A549 (cell line): ENCODE measurements around the gene UNC13A. TPM values are rescaled to one million over a fixed set of nuclear protein-coding genes. Genes with fewer than 3 reads are reported as not detected.

Source experiments
- ATAC-seq, 2 experiments: fragments of 200-7000 bp in 1 of 2; fragments of >200 bp in 1 of 2; cut with Nextera tagmentation in 1 of 2; cut with Tn5 transposase in 1 of 2; 3 replicates each; pipeline versions ENCODE4 v1.8.0 to v1.9.1; 2018 to 2020; ENCODE audit warnings: mild to moderate bottlenecking in 1 of 2, moderate library complexity in 1 of 2
- CTCF ChIA-PET: fragments of 300-600 bp; sonication (Branson Sonifier 250); formaldehyde crosslinking; extraction: SDS; loops from one replicate; lab custom pipeline; 2021; ENCODE audit warnings: antibody characterized with exemption, inconsistent platforms; lab: Yijun Ruan, JAX
- POLR2A ChIA-PET: fragments of 350-600 bp; formaldehyde crosslinking; extraction: SDS; loops from one replicate; lab custom pipeline; 2021; ENCODE audit warnings: antibody characterized with exemption, inconsistent platforms; lab: Yijun Ruan, JAX
- DNase-seq, 2 experiments: peaks; one replicate each; pipeline versions ENCODE4 v3.0.0 to v3.0.0-alpha.2; 2011 to 2016; ENCODE audit warnings: low read depth in 1 of 2, low spot score in 1 of 2
- FAIRE-seq: peaks from 2 replicates; lab custom pipeline; 2011; peaks lifted over from hg19 to GRCh38; lab: Jason Lieb, UNC
- H3K27ac ChIP-seq, 2 experiments: fragments of >200 bp; sonication (Bioruptor Twin); formaldehyde crosslinking; 3 replicates each; pipeline ENCODE4 v1.5.1; 2016 to 2017
- H3K4me1 ChIP-seq: fragments of >200 bp; sonication (Bioruptor Twin); formaldehyde crosslinking; 3 replicates; pipeline ENCODE4 v1.6.1; 2016
- H3K4me2 ChIP-seq: fragments of >200 bp; sonication (Bioruptor Twin); formaldehyde crosslinking; 3 replicates; pipeline ENCODE4 v1.6.1; 2016
- H3K4me3 ChIP-seq: fragments of >200 bp; sonication (Bioruptor Twin); formaldehyde crosslinking; 3 replicates; pipeline ENCODE4 v1.5.1; 2016
- H3K9me3 ChIP-seq: fragments of >200 bp; sonication (Bioruptor Twin); formaldehyde crosslinking; 3 replicates; pipeline ENCODE4 v1.6.1; 2016
- BHLHE40 ChIP-seq: IDR thresholded peaks from 2 replicates; pipeline ENCODE4 v1.6.1; 2012; ENCODE audit warnings: low read depth, low read length, inconsistent platforms
- CBX8 ChIP-seq: fragments of 200-600 bp; sonication (generic); IDR thresholded peaks from 2 replicates; pipeline ENCODE4 v1.6.1; 2016
- CHD4 ChIP-seq: fragments of 200-600 bp; sonication (generic); IDR thresholded peaks from 2 replicates; pipeline ENCODE4 v1.6.1; 2016; ENCODE audit warnings: antibody characterized with exemption, mild to moderate bottlenecking, borderline replicate concordance
- EHF ChIP-seq: fragments of 250-450 bp; sonication (Bioruptor Pico); IDR thresholded peaks from 2 replicates; pipeline ENCODE4 v1.5.0; 2020; ENCODE audit warnings: mild to moderate bottlenecking
- GATA3 ChIP-seq: IDR thresholded peaks from 2 replicates; pipeline ENCODE4 v1.6.1; 2012; ENCODE audit warnings: borderline replicate concordance
- KDM1A ChIP-seq: fragments of 200-600 bp; sonication (generic); IDR thresholded peaks from 2 replicates; pipeline ENCODE4 v1.6.1; 2016; ENCODE audit warnings: low read depth, mild to moderate bottlenecking
- NFE2L2 ChIP-seq: fragments of 150-350 bp; conservative IDR thresholded peaks from 2 replicates; pipeline ENCODE4 v1.6.1; 2014; ENCODE audit warnings: low read length
- NPAS2 ChIP-seq: fragments of 250-450 bp; sonication (Bioruptor Pico); IDR thresholded peaks from 2 replicates; pipeline ENCODE4 v1.8.0; 2022; ENCODE audit warnings: mild to moderate bottlenecking, moderate library complexity, borderline replicate concordance
- NR3C1 ChIP-seq: fragments of >200 bp; sonication (Bioruptor Twin); formaldehyde crosslinking; IDR thresholded peaks from 3 replicates; pipeline ENCODE4 v1.6.1; 2017
- RFX5 ChIP-seq: fragments of 450-650 bp; IDR thresholded peaks from 2 replicates; pipeline ENCODE4 v1.7.1; 2014; ENCODE audit warnings: antibody characterized with exemption, mild to moderate bottlenecking, moderate library complexity
- ZFP36 ChIP-seq: fragments of 450-650 bp; IDR thresholded peaks from 2 replicates; pipeline ENCODE4 v1.6.1; 2014; ENCODE audit warnings: borderline replicate concordance; ENCODE audit not compliant: partially characterized antibody
- ZSCAN20 ChIP-seq: fragments of 250-450 bp; sonication (Bioruptor Pico); IDR thresholded peaks from 2 replicates; pipeline ENCODE4 v1.8.0; 2022; ENCODE audit warnings: mild to moderate bottlenecking, moderate library complexity
- WGBS: methylation state at CpG from one replicate; pipeline ENCODE4 v1.1.6; 2017; ENCODE audit errors: missing lambda C conversion rate; 5-methylcytosine and 5-hydroxymethylcytosine counted together
- polyA plus RNA-seq, 4 experiments: library from polyadenylated mRNA; depleted of rRNA in 3 of 4; stranded (reverse); fragments of >200 nt; fragmentation: RNase III in 1 of 4; extraction: RNeasy Plus Mini Kit Qiagen cat#74134 plus additional on column Dnase treatment in 1 of 4; gene quantifications; 2 replicates in 3 of 4; 3 replicates in 1 of 4; pipeline ENCODE4 v1.2.3, GENCODE V29; 2011 to 2017
- TF ChIP-seq, protein P1 (sequence below): fragments of 450-650 bp; IDR thresholded peaks from 2 replicates; pipeline ENCODE4 v1.6.1; 2014; ENCODE audit warnings: antibody characterized with exemption
- TF ChIP-seq, protein P2 (sequence below): IDR thresholded peaks from 2 replicates; pipeline ENCODE4 v1.6.1; 2012
- TF ChIP-seq, protein P3 (sequence below): fragments of 250-450 bp; sonication (Bioruptor Pico); IDR thresholded peaks from 2 replicates; pipeline ENCODE4 v1.5.0; 2021; ENCODE audit warnings: mild to moderate bottlenecking, moderate library complexity, borderline replicate concordance
- TF ChIP-seq, protein P4 (sequence below): fragments of >200 bp; sonication (Bioruptor Twin); formaldehyde crosslinking; IDR thresholded peaks from 3 replicates; pipeline ENCODE4 v1.5.1; 2016
- TF ChIP-seq, protein P5 (sequence below): fragments of >200 bp; sonication (Bioruptor Twin); formaldehyde crosslinking; IDR thresholded peaks from 3 replicates; pipeline ENCODE4 v1.6.1; 2016
- TF ChIP-seq, protein P6 (sequence below): IDR thresholded peaks from 2 replicates; pipeline ENCODE4 v1.6.1; 2012

Gene UNC13A
- polyA plus RNA-seq, 2 of the 4 experiments (the other 2 are of a cell fraction): 3.1 to 4.2 TPM

DNA sequence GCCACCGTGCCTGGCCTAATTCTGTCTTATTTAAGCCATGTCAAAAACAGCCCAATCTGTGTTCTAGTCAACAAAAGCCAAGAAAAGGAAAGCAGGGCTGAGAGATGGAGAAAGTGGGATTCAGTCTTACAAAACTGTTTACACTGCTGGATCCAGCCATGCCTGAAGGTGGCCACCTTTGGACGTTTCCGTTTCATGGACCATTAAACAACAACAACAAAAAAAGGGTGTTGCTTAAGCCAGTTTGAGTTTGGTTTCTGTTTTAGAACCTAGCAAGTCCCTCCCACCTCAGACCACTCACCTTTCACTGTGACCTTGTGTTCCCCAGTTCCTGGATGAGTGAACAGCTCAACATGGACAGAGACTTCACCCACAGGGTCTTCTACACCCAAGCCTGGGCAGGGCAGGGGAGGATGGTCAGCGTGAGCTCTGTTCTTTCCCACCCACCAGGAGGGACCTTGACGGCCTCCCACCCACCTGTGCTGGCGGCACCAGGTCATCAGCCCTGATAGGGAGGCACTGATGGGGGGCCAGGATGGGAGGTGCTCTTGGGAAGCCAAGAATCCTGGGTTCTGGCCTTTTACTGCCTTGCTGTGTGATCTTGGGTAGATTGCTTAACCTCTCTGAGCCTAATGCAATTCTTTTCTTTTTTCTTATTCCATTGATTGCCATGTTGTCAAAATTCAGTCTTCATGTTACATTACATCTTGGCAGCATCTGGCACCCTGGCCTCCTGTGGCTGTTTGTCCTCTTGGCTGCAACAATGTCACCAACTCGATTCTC is 76.5 kb downstream of the UNC13A start:
- FAIRE-seq: no peak
- H3K4me3 ChIP-seq: no peak overlapping the region
- H3K4me2 ChIP-seq: no peak overlapping the region
- ChIA-PET CTCF (interaction anchor here (1.5 kb wide), 1 partner anchor 126 kb away, joined by 4 read pairs; no protein-coding TSS in a partner anchor), POLR2A (no interaction called here)
- DNase-seq: no peak
- H3K4me1 ChIP-seq: peaks cover 4% of the 10 kb centered on the region; the same call in 2 of the 3 replicates
- ATAC-seq: no peak
- H3K9me3 ChIP-seq: no peaks in the 10 kb centered on the region
- H3K27ac ChIP-seq: no peak overlapping the region
- 62% methylated on average over 7 of the region's 7 CpGs for whole genome bisulfite sequencing
- TF ChIP-seq CBX8 (no peak), RFX5 (no peak), KDM1A (0 out of 2 replicates have a peak, but pooled peaks have one; percentile 45), EHF (no peak), ZFP36 (peak; percentile 50), NR3C1 (no peak)
- TF ChIP-seq, protein P1, sequence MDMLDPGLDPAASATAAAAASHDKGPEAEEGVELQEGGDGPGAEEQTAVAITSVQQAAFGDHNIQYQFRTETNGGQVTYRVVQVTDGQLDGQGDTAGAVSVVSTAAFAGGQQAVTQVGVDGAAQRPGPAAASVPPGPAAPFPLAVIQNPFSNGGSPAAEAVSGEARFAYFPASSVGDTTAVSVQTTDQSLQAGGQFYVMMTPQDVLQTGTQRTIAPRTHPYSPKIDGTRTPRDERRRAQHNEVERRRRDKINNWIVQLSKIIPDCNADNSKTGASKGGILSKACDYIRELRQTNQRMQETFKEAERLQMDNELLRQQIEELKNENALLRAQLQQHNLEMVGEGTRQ: no peak
- TF ChIP-seq, protein P2, sequence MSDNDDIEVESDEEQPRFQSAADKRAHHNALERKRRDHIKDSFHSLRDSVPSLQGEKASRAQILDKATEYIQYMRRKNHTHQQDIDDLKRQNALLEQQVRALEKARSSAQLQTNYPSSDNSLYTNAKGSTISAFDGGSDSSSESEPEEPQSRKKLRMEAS: no peak

DNA sequence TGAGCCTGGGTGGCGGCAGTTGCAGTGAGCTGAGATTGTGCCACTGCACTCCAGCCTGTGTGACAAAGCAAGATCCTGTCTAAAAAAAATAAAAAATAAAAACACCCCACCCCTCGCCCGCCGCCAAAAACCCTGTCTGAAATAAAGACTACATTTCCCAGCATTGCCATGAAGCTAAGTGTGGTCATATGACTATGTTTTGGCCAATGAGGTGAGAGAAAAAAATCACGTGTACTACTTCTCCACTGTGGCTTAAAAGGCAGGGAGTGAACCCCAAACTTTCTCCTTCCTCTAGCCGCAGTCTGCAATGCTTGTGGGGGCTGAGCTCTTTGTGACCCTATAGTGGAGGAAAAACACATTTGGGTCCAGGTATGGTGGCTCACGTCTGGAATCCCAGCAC is 77.8 kb downstream of the UNC13A start:
- H3K4me1 ChIP-seq: peaks cover 7% of the 10 kb centered on the region; the same call in 2 of the 3 replicates
- TF ChIP-seq, protein P1: peak; percentile 88
- TF ChIP-seq NFE2L2: no peak
- TF ChIP-seq, protein P3, sequence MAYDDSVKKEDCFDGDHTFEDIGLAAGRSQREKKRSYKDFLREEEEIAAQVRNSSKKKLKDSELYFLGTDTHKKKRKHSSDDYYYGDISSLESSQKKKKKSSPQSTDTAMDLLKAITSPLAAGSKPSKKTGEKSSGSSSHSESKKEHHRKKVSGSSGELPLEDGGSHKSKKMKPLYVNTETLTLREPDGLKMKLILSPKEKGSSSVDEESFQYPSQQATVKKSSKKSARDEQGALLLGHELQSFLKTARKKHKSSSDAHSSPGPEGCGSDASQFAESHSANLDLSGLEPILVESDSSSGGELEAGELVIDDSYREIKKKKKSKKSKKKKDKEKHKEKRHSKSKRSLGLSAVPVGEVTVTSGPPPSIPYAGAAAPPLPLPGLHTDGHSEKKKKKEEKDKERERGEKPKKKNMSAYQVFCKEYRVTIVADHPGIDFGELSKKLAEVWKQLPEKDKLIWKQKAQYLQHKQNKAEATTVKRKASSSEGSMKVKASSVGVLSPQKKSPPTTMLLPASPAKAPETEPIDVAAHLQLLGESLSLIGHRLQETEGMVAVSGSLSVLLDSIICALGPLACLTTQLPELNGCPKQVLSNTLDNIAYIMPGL (CRISPR knock-in tag): no peak
- TF ChIP-seq, protein P4, sequence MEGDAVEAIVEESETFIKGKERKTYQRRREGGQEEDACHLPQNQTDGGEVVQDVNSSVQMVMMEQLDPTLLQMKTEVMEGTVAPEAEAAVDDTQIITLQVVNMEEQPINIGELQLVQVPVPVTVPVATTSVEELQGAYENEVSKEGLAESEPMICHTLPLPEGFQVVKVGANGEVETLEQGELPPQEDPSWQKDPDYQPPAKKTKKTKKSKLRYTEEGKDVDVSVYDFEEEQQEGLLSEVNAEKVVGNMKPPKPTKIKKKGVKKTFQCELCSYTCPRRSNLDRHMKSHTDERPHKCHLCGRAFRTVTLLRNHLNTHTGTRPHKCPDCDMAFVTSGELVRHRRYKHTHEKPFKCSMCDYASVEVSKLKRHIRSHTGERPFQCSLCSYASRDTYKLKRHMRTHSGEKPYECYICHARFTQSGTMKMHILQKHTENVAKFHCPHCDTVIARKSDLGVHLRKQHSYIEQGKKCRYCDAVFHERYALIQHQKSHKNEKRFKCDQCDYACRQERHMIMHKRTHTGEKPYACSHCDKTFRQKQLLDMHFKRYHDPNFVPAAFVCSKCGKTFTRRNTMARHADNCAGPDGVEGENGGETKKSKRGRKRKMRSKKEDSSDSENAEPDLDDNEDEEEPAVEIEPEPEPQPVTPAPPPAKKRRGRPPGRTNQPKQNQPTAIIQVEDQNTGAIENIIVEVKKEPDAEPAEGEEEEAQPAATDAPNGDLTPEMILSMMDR: no peak
- no peak overlapping the region for H3K4me3 ChIP-seq
- ChIA-PET POLR2A (no interaction called here), CTCF (interaction anchor here (0.6 kb wide), 1 partner anchor 175 kb away, joined by 3 read pairs; no protein-coding TSS in a partner anchor)
- H3K4me2 ChIP-seq: no peak overlapping the region
- FAIRE-seq: no peak
- H3K9me3 ChIP-seq: no peaks in the 10 kb centered on the region
- peak; percentile 31 to 69 for DNase-seq
- WGBS: 75% methylated on average over 7 of the region's 7 CpGs
- H3K27ac ChIP-seq: no peak overlapping the region
- no peak for ATAC-seq

DNA sequence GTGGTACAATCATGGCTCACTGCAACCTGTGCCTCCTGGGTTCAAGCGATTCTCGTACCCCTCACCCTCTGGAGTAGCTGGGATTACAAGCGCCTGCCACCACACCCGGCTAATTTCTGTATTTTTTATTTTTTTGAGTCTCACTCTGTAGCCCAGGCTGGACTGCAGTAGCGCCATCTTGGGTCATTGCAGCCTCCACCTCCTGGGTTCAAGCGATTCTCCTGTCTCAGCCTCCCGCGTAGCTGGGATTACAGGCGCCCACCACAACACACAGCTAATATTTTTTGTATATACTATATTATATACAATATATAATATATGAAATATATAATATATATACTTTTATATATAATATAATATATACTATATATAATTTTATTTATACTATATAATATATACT is 80.2 kb downstream of the UNC13A start:
- Histone ChIP-seq H3K27ac (no peak overlapping the region), H3K9me3 (no peaks in the 10 kb centered on the region), H3K4me3 (no peak overlapping the region), H3K4me2 (no peak overlapping the region), H3K4me1 (peaks cover 10% of the 10 kb centered on the region; the same call in 2 of the 3 replicates)
- FAIRE-seq (no peak), ATAC-seq (no peak), DNase-seq (no peak)
- TF ChIP-seq CBX8 (no peak), ZSCAN20 (CRISPR knock-in tag) (no peak), GATA3 (no peak), BHLHE40 (no peak), CHD4 (no peak), NPAS2 (CRISPR knock-in tag) (no peak), NFE2L2 (no peak)
- TF ChIP-seq, protein P5, sequence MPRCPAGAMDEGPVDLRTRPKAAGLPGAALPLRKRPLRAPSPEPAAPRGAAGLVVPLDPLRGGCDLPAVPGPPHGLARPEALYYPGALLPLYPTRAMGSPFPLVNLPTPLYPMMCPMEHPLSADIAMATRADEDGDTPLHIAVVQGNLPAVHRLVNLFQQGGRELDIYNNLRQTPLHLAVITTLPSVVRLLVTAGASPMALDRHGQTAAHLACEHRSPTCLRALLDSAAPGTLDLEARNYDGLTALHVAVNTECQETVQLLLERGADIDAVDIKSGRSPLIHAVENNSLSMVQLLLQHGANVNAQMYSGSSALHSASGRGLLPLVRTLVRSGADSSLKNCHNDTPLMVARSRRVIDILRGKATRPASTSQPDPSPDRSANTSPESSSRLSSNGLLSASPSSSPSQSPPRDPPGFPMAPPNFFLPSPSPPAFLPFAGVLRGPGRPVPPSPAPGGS: no peak
- TF ChIP-seq, protein P6, sequence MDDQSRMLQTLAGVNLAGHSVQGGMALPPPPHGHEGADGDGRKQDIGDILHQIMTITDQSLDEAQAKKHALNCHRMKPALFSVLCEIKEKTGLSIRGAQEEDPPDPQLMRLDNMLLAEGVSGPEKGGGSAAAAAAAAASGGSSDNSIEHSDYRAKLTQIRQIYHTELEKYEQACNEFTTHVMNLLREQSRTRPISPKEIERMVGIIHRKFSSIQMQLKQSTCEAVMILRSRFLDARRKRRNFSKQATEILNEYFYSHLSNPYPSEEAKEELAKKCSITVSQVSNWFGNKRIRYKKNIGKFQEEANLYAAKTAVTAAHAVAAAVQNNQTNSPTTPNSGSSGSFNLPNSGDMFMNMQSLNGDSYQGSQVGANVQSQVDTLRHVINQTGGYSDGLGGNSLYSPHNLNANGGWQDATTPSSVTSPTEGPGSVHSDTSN: no peak
- ChIA-PET POLR2A (interaction anchor here (0.7 kb wide), 1 partner anchor 290 kb away, joined by 3 read pairs; no protein-coding TSS in a partner anchor), CTCF (interaction anchor here (0.9 to 1.4 kb wide), 2 partner anchors 20 to 159 kb away, joined by 3 to 4 read pairs; no protein-coding TSS in a partner anchor)
- WGBS: 97% methylated on average over 9 of the region's 9 CpGs
